Measurements from ENCODE around the gene SEMA3A.
"Not testable (repeated sequence)": the region's sequence is repeated elsewhere in the genome, so short reads cannot be mapped to it uniquely, and the experiment has no call there.

SEMA3A gene

GRCh38 chr7:84194484-84195271 is at the start of gene SEMA3A:
SEMA3A (minus strand) TSS chr7:84194789; CDS start chr7:84194586, 203 bp downstream.
- no peak for DNase-seq

GRCh38 chr7:84243037-84243436 is 48.4 kb upstream of the SEMA3A start:
- not testable (repeated sequence) for DNase-seq

DNA sequence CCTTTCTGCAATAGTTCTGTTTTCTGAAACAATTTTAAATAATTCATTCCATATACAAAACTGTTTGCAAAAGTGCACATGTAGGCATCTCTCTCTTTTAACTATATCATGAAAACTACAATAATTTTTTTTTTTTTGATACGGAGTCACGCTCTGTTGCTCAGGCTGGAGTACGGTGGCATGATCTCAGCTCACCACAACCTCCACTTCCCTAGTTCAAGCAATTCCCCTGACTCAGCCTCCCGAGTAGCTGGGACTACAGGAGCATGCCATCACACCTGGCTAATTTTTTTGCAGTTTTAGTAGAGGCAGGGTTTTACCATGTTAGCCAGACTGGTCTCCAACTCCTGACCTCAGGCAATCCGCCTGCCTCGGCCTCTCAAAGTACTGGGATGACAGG is 44.0 kb upstream of the SEMA3A start:
- DNase-seq: no peak

DNA sequence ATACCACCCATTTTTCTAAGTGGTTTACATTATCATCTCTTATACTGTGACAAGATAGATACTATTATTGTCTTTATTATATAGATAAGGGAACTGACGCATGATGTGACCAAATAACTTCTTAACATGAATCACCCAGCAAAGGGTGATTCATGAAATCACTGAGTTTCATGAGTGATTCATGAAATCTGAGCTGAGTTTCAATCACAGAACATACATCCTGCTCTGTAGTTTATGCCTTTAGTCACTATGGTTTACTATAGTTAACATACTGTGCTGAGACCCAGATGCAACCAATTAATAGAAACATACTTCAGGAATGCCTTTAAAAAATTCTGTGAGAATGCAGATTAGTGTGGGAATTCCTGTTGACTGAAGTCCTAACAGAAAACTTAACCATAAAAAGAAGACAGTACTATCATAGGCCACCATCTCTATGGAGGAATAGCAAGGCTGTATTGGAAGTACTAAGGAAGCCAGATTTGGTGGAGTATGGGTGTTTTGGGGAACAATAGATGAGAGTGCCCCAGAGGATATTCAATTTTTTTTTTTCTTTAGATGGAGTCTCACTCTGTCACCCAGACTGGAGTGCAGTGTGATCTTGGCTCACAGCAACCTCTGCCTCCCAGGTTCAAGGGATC is 43.1 kb upstream of the SEMA3A start:
- DNase-seq: no peak

DNA sequence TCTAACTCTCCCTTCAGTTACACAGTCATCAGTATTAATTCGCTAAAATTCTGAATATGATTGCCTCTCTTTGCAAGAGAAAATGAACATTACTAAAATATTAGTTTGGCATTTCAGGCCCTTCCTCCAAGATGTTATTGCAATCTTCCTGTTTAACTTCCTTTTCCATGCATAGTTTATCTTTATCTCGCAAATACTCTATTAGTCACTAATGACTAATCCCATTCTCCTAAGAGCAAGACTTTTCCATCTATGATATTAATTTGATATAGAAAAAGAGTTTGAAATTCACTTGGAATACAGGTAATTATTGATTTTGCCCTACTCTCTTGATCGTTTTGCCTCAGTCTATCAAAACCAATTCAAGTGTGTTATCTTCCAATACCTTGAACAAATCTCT is 41.8 kb upstream of the SEMA3A start:
- DNase-seq: no peak

- DNase-seq: no peak
These were observed 38.1 kb upstream of the SEMA3A start for GRCh38 chr7:84232646-84233045.

- no peak for DNase-seq
These were observed 36.6 kb upstream of the SEMA3A start for GRCh38 chr7:84231157-84231556.

DNA sequence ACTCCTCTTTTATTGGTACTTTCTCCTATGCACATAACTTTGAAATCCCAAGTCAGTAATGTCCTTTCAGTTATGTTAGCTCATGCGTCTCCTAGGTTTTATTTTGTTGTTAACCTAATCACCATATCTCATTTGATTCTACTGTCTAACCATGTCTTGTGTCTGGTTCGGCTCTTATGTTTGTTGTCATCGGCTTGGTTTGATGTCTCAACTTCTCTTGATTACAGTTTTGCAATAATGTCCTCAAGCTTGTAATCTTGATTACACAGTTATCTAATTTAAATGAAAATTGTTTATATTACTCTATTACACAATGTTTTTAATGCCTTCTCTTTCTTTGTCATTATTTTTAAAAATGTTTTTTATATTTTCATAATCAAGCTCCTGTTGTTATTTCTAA is 35.9 kb upstream of the SEMA3A start:
- DNase-seq: no peak

DNA sequence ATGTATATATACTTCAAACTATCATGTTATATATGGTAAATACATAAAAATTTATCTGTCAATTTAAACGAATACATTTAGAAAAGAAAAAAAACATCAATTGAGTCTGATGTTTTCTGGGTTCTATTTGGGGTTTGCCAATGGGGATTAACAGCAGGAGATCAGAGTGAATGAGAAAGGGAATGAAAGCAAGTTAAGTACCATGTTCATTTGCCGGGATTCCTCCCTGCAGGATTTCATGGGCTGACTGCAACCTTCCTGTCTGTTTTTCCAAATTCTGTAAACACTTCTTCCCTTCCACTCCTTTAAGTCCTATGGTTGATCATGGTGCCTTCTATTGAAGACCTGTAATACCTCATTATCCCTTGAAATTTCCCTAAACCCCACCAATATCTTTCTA is 33.9 kb upstream of the SEMA3A start:
- DNase-seq: no peak

- DNase-seq: no peak
These were observed 32.2 kb upstream of the SEMA3A start for GRCh38 chr7:84226759-84227158.

DNA sequence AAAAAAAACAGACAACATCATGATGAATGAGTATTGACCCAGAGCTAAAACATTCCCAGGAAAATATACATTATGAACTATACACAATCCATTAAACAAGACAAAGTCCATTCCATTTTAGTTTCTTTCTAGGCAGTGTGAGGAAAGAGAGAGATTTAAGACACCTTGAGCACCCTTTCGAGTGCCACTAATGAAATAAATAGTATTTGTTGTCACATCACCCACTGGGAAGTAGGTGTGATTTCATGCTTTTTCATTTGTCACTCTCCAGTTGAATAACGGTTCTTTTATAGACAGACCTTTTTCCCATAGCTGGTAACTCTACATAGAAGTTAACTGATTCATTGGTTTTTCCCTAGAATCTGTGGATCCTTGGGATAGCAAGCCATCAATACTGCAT is 29.9 kb upstream of the SEMA3A start:
- DNase-seq: no peak

GRCh38 chr7:84219310-84219709 is 24.7 kb upstream of the SEMA3A start:
- no peak for DNase-seq

- no peak for DNase-seq
These were observed 24.1 kb upstream of the SEMA3A start for GRCh38 chr7:84218681-84219080.

- no peak for DNase-seq
These were observed 21.9 kb upstream of the SEMA3A start for GRCh38 chr7:84216472-84216871.

GRCh38 chr7:84214757-84215156 is 20.2 kb upstream of the SEMA3A start:
- not testable (repeated sequence) for DNase-seq

- DNase-seq: no peak
These were observed 15.7 kb upstream of the SEMA3A start for GRCh38 chr7:84210301-84210700.

- DNase-seq: no peak
These were observed 14.4 kb upstream of the SEMA3A start for GRCh38 chr7:84209006-84209405.

GRCh38 chr7:84207615-84208014 is 13.0 kb upstream of the SEMA3A start:
- DNase-seq: no peak

DNA sequence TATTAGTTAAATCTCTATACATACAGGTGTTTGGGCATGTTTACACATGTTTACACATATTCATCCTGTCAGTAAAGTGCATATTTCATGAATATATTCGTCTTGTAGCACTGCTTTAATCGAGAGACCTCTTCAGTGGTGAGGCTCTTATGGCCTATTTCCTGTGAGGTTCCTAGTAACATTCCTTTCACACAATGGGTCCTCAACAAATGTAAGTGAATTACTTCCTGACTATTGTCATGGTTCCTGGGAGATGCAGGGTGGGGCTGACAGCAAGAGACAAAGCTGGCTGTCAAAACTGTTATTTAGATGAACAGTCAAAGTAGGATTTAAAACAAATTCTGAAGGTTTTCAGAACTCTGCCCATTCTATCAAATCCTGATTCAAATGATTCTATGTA is 12.4 kb upstream of the SEMA3A start:
- DNase-seq: no peak

DNA sequence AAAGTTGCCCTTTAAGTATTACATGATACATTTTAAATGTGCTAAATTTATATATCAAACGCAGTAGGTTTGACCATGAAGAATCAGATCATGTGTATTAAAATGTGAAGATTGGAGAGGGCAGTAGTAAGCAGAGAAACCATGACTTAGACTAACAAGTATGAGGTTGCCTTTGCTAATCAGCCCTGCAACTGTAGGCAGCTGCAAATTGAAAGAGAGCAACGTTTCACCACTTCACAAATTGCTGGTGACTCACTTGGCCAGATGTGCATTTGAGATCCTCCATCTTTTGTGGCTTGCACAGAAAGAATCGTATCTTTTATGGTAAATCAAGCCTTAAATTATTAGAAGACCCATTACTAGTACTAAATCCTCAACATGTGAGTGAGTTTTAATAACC is 10.1 kb upstream of the SEMA3A start:
- DNase-seq: no peak

DNA sequence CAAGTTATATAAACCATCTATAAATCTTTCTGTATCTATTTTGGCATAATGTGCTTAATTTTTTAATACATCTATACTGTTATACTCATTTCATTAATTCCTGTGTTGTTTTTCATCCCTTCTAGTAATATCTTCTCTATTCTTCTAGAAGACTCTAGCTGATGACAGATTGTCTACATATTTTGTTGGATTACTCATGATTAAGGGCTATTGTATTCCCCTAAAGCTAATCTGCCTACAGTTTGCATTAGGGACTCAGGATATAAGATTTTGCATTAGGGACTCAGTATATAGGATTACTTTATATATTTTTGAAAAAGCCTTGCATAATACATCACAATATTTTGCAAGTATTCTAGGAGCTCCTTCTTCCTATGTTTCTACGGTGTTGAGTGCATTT is 8.3 kb upstream of the SEMA3A start:
- no peak for DNase-seq

- DNase-seq: no peak
These were observed 6.3 kb upstream of the SEMA3A start for GRCh38 chr7:84200859-84201258.

GRCh38 chr7:84199216-84199615 is 4.6 kb upstream of the SEMA3A start:
- DNase-seq: no peak

DNA sequence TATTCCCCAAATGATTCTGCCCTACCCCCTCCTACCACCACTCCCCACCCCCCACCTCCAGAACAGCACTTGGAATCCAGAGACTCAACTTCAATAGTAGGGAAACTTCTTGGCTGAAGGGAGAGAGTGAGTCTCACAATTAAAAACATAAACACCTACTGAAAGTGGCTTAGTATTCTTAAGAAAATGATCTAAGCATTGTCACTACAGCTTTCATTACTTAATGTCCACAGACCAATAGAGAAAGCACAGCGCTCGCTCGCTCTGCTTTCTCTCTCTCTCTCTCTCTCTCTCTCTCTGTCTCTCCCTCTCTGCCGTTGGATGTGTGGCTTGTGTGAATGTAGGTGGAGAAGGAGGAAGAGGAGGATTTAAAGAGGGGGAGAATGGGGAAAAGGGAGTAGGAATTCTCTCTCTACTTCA is 1.5 kb upstream of the SEMA3A start:
- DNase-seq: no peak
